ENCODE measurements around the gene XRRA1.
A peak's percentile ranks its signal among the peaks of the same experiment; 100 is the strongest.

XRRA1 gene

DNA sequence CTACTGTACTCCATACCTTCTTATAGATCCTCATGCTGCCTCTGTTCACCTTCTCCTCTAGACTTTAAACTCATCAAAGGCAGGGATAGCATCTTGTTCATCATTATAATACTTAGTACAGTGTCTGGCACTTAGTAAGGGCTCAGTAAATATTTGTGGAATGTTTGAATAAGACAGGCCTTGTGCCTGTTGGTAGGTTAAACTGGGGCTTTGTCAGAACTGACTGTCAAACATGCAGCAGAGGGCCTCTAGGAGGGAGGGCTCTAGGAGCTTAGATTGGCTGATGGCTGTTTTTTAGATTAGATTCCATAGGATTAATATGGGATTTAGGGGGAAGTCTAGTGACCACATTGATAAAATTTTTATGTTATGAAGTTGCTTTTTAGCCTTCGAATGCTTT, 129.5 kb downstream of the XRRA1 start:
- TF ChIP-seq, protein P1, sequence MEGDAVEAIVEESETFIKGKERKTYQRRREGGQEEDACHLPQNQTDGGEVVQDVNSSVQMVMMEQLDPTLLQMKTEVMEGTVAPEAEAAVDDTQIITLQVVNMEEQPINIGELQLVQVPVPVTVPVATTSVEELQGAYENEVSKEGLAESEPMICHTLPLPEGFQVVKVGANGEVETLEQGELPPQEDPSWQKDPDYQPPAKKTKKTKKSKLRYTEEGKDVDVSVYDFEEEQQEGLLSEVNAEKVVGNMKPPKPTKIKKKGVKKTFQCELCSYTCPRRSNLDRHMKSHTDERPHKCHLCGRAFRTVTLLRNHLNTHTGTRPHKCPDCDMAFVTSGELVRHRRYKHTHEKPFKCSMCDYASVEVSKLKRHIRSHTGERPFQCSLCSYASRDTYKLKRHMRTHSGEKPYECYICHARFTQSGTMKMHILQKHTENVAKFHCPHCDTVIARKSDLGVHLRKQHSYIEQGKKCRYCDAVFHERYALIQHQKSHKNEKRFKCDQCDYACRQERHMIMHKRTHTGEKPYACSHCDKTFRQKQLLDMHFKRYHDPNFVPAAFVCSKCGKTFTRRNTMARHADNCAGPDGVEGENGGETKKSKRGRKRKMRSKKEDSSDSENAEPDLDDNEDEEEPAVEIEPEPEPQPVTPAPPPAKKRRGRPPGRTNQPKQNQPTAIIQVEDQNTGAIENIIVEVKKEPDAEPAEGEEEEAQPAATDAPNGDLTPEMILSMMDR (IDR thresholded peaks at IDR 0.05): no peak
- H3K27me3 ChIP-seq: no peaks in the 10 kb centered on the region
- H3K36me3 ChIP-seq: peaks cover 37% of the 10 kb centered on the region
- H3K27ac ChIP-seq: no peak overlapping the region
- no peak overlapping the region for H3K4me3 ChIP-seq (ENCODE audit: low read depth in 1 of 2, low read length in 1 of 2)
- no peaks in the 10 kb centered on the region for H3K4me1 ChIP-seq (ENCODE audit: control insufficient read depth in 1 of 2, insufficient read depth in 1 of 2, low read depth in 1 of 2, low read length in 1 of 2)
- H3K9me3 ChIP-seq: no peaks in the 10 kb centered on the region

DNA sequence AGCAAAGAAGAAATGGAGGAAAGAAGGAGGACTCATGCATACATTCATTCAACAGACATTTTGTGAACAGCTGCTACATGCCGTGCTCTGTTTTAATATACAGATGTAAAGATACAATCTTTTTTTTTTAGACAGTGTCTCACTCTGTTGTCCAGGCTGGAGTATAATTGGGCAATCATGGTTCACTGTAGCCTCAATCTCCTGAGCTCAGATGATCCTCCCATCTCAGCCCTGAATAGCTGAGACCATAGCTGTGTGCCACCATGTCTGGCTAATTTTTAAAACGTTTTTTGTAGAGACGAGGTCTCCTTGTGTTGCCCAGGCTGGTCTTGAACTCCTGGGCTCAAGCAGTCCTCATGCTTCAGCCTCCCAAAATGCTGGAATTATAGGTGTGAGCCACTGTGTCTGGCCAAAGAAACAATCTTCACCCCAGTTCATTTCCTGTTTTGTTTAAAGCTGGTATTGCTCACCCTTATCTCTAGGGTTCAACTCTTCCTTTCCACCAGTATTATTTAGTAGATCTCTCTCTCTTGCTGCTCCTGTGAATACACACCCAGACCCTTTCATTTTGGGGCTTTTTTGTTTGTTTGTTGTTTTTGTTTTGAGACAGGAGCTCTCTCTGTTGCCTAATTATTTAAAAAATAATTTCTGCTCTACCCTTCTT, 130.5 kb downstream of the XRRA1 start:
- no peaks in the 10 kb centered on the region for H3K9me3 ChIP-seq
- TF ChIP-seq, protein P1 (IDR thresholded peaks at IDR 0.05): no peak
- H3K27ac ChIP-seq: peak overlapping the region; percentile 48
- no peak overlapping the region for H3K4me3 ChIP-seq (ENCODE audit: low read depth in 1 of 2, low read length in 1 of 2)
- no peaks in the 10 kb centered on the region for H3K27me3 ChIP-seq
- peaks cover 44% of the 10 kb centered on the region for H3K36me3 ChIP-seq
- H3K4me1 ChIP-seq (ENCODE audit: control insufficient read depth in 1 of 2, insufficient read depth in 1 of 2, low read depth in 1 of 2, low read length in 1 of 2): no peaks in the 10 kb centered on the region

DNA sequence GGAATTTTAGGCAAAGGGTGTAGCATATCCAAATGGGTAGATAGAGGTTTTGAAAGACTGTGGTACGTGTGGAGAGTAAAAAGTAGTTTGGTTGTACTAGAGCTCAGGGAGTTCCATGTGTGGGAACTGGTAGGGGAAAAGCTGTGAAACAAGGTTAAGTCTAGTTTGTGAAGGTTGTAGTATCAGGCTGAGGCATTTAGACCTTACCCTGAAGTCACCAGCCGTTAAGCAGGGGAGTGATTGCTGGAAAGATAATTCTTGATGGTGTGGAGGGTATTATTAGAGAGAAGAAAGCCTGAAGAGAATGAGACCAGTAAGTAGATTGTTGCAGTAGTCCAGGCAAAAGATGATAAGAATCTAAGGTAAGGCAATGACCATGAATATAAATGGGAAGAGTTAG, 132.2 kb downstream of the XRRA1 start:
- Histone ChIP-seq H3K36me3 (peaks cover 58% of the 10 kb centered on the region), H3K27me3 (no peaks in the 10 kb centered on the region), H3K9me3 (no peaks in the 10 kb centered on the region), H3K27ac (no peak overlapping the region), H3K4me1 (ENCODE audit: control insufficient read depth in 1 of 2, insufficient read depth in 1 of 2, low read depth in 1 of 2, low read length in 1 of 2) (no peaks in the 10 kb centered on the region), H3K4me3 (ENCODE audit: low read depth in 1 of 2, low read length in 1 of 2) (no peak overlapping the region)
- TF ChIP-seq, protein P1 (IDR thresholded peaks at IDR 0.05): no peak

DNA sequence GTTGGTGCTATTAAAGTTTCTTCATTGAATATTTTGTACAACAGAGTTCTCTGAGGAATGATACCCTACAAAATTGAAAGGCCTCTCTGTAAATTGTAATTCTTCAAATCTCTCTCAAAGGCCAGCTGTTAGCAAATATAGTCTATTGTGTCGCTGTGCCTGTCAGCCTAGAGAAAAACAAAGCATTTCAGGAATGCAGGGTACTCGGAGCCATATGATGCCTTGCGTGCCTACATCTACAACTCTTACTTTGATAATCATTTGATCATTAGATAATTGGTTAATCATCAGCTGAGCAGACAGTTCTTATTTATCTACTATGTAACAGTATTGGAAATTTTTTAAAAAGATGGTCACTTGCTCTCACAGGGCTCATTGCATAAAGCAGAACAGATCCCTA, 132.9 kb downstream of the XRRA1 start:
- H3K27me3 ChIP-seq: no peaks in the 10 kb centered on the region
- peaks cover 64% of the 10 kb centered on the region for H3K36me3 ChIP-seq
- H3K9me3 ChIP-seq: no peaks in the 10 kb centered on the region
- TF ChIP-seq, protein P1 (IDR thresholded peaks at IDR 0.05): no peak
- no peaks in the 10 kb centered on the region for H3K4me1 ChIP-seq (ENCODE audit: control insufficient read depth in 1 of 2, insufficient read depth in 1 of 2, low read depth in 1 of 2, low read length in 1 of 2)
- H3K27ac ChIP-seq: no peak overlapping the region
- H3K4me3 ChIP-seq (ENCODE audit: low read depth in 1 of 2, low read length in 1 of 2): no peak overlapping the region

DNA sequence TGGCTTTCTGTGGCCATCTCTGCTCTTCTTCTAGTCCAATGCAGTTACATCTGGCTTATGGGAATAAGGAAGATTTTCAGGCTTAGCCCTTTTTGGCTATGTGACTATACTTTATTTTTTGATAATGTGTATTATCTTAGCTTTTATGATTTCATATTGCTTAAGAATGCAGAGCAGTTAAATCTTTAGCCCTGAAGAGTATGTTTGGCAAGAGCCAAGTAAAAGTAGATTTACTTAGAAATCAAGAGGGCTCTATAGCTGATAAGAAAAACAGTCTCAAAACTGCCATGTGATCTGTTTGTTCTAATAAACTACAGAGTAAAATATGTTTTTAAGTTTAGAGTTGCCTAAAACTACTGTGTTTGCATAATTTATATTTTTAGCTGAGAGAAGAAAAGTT, 139.1 kb downstream of the XRRA1 start:
- H3K4me1 ChIP-seq (ENCODE audit: control insufficient read depth in 1 of 2, insufficient read depth in 1 of 2, low read depth in 1 of 2, low read length in 1 of 2): no peaks in the 10 kb centered on the region
- TF ChIP-seq, protein P1 (IDR thresholded peaks at IDR 0.05): no peak
- H3K36me3 ChIP-seq: peaks cover 38% of the 10 kb centered on the region
- no peak overlapping the region for H3K27ac ChIP-seq
- no peaks in the 10 kb centered on the region for H3K9me3 ChIP-seq
- H3K4me3 ChIP-seq (ENCODE audit: low read depth in 1 of 2, low read length in 1 of 2): no peak overlapping the region
- no peaks in the 10 kb centered on the region for H3K27me3 ChIP-seq
